Motor neuron (in vitro differentiated cells): ENCODE measurements around the gene TNNI2. TPM values are rescaled to one million over a fixed set of nuclear protein-coding genes. Genes with fewer than 3 reads are reported as not detected.
A peak's percentile ranks its signal among the peaks of the same experiment; 100 is the strongest.
"Not testable (repeated sequence)": the region's sequence is repeated elsewhere in the genome, so short reads cannot be mapped to it uniquely, and the experiment has no call there.

Experiments used
- ATAC-seq, 8 experiments: fragments of 200-7000 bp; cut with Tn5 transposase; replicated peaks in 6 of 8; 2 replicates each; pipeline ENCODE4 v1.8.0; 2021; ENCODE audit warnings: mild to moderate bottlenecking in 8 of 8, moderate library complexity in 8 of 8
- H3K27ac ChIP-seq, 2 donors: fragments of 250-450 bp; sonication (Bioruptor Pico); 2 replicates each; pipeline ENCODE4 v1.9.0; 2021; ENCODE audit warnings: antibody characterized with exemption in 2 of 2, mild to moderate bottlenecking in 2 of 2, moderate library complexity in 1 of 2
- H3K4me1 ChIP-seq, 2 donors: fragments of 250-450 bp; sonication (Bioruptor Pico); replicated peaks in 1 of 2; 2 replicates each; pipeline ENCODE4 v1.6.1; 2021; ENCODE audit warnings: antibody characterized with exemption in 2 of 2, mild to moderate bottlenecking in 2 of 2, moderate library complexity in 1 of 2
- H3K4me3 ChIP-seq, 5 donors: fragments of 250-450 bp; sonication (Bioruptor Pico); 2 replicates each; pipeline ENCODE4 v1.9.0; 2021; ENCODE audit warnings: antibody characterized with exemption in 5 of 5, mild to moderate bottlenecking in 5 of 5, moderate library complexity in 4 of 5
- WGBS, 10 experiments: fragments of 450-650 bp; shearing (Covaris generic); methylation state at CpG; one replicate each; pipeline ENCODE4 v1.0.0; 2022; 5-methylcytosine and 5-hydroxymethylcytosine counted together
- in situ Hi-C, 9 experiments: fragments of 400-800 bp; cut with MboI; loops; one replicate each; pipeline ENCODE4 v1.15.0; 2021; ENCODE audit warnings: low sequenced_read_pairs in 9 of 9, low pct_unique_long_range_greater_than_20kb in 2 of 9; ENCODE audit not compliant: unreplicated experiment in 9 of 9
- total RNA-seq, 8 experiments: library from RNA; unstranded; fragments of 300-600 nt; gene quantifications; 2 replicates each; pipeline versions ENCODE4 v1.2.3 to v1.2.4, GENCODE V29; 2022

The TNNI2 gene
- total RNA-seq, 8 experiments from 2014 or later: 0.43 TPM; not detected in 7

GRCh38 chr11:1872267-1872985 lies 33.6 kb downstream of the TNNI2 start:
- Histone ChIP-seq H3K4me3 (no peak overlapping the region), H3K27ac (no peak overlapping the region), H3K4me1 (peaks cover 0 to 27% of the 10 kb centered on the region in 2 donors)
- in situ Hi-C loops: no loop called here
- WGBS, 10 experiments: 20 to 100% (median 80%) methylated on average over 1 to 2 of the region's 25 CpGs; no CpG with 5 or more reads in 7 of the 10 experiments
- ATAC-seq: no peak

GRCh38 chr11:1873048-1873812 lies 34.4 kb downstream of the TNNI2 start:
- Histone ChIP-seq H3K4me1 (peaks cover 0 to 29% of the 10 kb centered on the region in 2 donors), H3K27ac (no peak overlapping the region), H3K4me3 (no peak overlapping the region)
- in situ Hi-C loops: no loop called here
- WGBS, 10 experiments: no CpG with 5 or more reads among the region's 11 CpGs
- ATAC-seq: peak in 1 of 8 experiments; percentile 72

GRCh38 chr11:1873813-1874150 lies 35.0 kb downstream of the TNNI2 start:
- no CpG with 5 or more reads among the region's 17 CpGs for WGBS, 10 experiments
- peaks cover 0 to 29% of the 10 kb centered on the region in 2 donors for H3K4me1 ChIP-seq
- ATAC-seq, H3K4me3 ChIP-seq, H3K27ac ChIP-seq, in situ Hi-C loops: not testable (repeated sequence)

- not testable (repeated sequence) for H3K27ac ChIP-seq, ATAC-seq, H3K4me3 ChIP-seq
- in situ Hi-C loops: loop anchor here in 1 of 9 experiments (25.0 kb wide), 1 partner anchor 288 kb away; the partner anchor contains the start of genes INS and TH
- H3K4me1 ChIP-seq: peaks cover 0 to 29% of the 10 kb centered on the region in 2 donors
- WGBS, 10 experiments: no CpG with 5 or more reads among the region's 17 CpGs
Observed at GRCh38 chr11:1874441-1875092, 35.8 kb downstream of the TNNI2 start.

- no peak overlapping the region for H3K4me3 ChIP-seq
- H3K27ac ChIP-seq: no peak overlapping the region
- H3K4me1 ChIP-seq: peaks cover 0 to 29% of the 10 kb centered on the region in 2 donors
- no peak for ATAC-seq
- in situ Hi-C loops: loop anchor here in 1 of 9 experiments (25.0 kb wide), 1 partner anchor 287 kb away; the partner anchor contains the start of genes INS and TH
- WGBS, 10 experiments: 3 to 82% (median 49%) methylated on average over 1 to 6 of the region's 28 CpGs; no CpG with 5 or more reads in 6 of the 10 experiments
Observed at GRCh38 chr11:1875093-1875850, 36.5 kb downstream of the TNNI2 start.

GRCh38 chr11:1875851-1876301 lies 37.1 kb downstream of the TNNI2 start:
- H3K4me1 ChIP-seq: peaks cover 0 to 27% of the 10 kb centered on the region in 2 donors
- not testable (repeated sequence) for H3K27ac ChIP-seq, ATAC-seq, H3K4me3 ChIP-seq
- WGBS, 10 experiments: 87% methylated on average over 5 of the region's 13 CpGs; no CpG with 5 or more reads in 9 of the 10 experiments
- in situ Hi-C loops: loop anchor here in 1 of 9 experiments (25.0 kb wide), 1 partner anchor 286 kb away; the partner anchor contains the start of genes INS and TH

GRCh38 chr11:1876361-1877063 lies 37.7 kb downstream of the TNNI2 start:
- WGBS, 10 experiments: no CpG with 5 or more reads among the region's 26 CpGs
- in situ Hi-C loops: loop anchor here in 1 of 9 experiments (25.0 kb wide), 1 partner anchor 286 kb away; the partner anchor contains the start of genes INS and TH
- no peak overlapping the region for H3K27ac ChIP-seq
- peak in 7 of 8 experiments; percentile 26 to 88 (median 55) for ATAC-seq
- peaks cover 0 to 21% of the 10 kb centered on the region in 2 donors for H3K4me1 ChIP-seq
- H3K4me3 ChIP-seq: no peak overlapping the region

- WGBS, 10 experiments: 0 to 95% (median 63%) methylated on average over 1 to 8 of the region's 33 CpGs; no CpG with 5 or more reads in 6 of the 10 experiments
- in situ Hi-C loops: loop anchor here in 1 of 9 experiments (25.0 kb wide), 1 partner anchor 285 kb away; the partner anchor contains the start of genes INS and TH
Observed at GRCh38 chr11:1877211-1878136, 38.7 kb downstream of the TNNI2 start.

GRCh38 chr11:1878137-1879031 lies 39.6 kb downstream of the TNNI2 start:
- Histone ChIP-seq H3K4me1 (peaks cover 4 to 23% of the 10 kb centered on the region in 2 donors), H3K4me3 (no peak overlapping the region), H3K27ac (no peak overlapping the region)
- 50 to 100% (median 75%) methylated on average over 1 to 2 of the region's 30 CpGs; no CpG with 5 or more reads in 6 of the 10 experiments for WGBS, 10 experiments
- no peak for ATAC-seq
- in situ Hi-C loops: loop anchor here in 1 of 9 experiments (25.0 kb wide), 1 partner anchor 284 kb away; the partner anchor contains the start of genes INS and TH

More at GRCh38 chr11:1877211-1878136, 38.7 kb downstream of the TNNI2 start:
- Histone ChIP-seq H3K27ac (no peak overlapping the region), H3K4me3 (no peak overlapping the region), H3K4me1 (peaks cover under 1 to 23% of the 10 kb centered on the region in 2 donors)
- ATAC-seq: no peak

GRCh38 chr11:1879342-1879940 lies 40.7 kb downstream of the TNNI2 start:
- no peak for ATAC-seq
- Histone ChIP-seq H3K27ac (no peak overlapping the region), H3K4me3 (no peak overlapping the region), H3K4me1 (peaks cover 4 to 23% of the 10 kb centered on the region in 2 donors)
- WGBS, 10 experiments: 20 to 100% (median 83%) methylated on average over 1 to 3 of the region's 13 CpGs; no CpG with 5 or more reads in 5 of the 10 experiments
- in situ Hi-C loops: loop anchor here in 1 of 9 experiments (25.0 kb wide), 1 partner anchor 283 kb away; the partner anchor contains the start of genes INS and TH
